ENCODE results near the gene RBMS3.
"Not testable (repeated sequence)": the region's sequence is repeated elsewhere in the genome, so short reads cannot be mapped to it uniquely, and the experiment has no call there.

RBMS3 gene

DNA sequence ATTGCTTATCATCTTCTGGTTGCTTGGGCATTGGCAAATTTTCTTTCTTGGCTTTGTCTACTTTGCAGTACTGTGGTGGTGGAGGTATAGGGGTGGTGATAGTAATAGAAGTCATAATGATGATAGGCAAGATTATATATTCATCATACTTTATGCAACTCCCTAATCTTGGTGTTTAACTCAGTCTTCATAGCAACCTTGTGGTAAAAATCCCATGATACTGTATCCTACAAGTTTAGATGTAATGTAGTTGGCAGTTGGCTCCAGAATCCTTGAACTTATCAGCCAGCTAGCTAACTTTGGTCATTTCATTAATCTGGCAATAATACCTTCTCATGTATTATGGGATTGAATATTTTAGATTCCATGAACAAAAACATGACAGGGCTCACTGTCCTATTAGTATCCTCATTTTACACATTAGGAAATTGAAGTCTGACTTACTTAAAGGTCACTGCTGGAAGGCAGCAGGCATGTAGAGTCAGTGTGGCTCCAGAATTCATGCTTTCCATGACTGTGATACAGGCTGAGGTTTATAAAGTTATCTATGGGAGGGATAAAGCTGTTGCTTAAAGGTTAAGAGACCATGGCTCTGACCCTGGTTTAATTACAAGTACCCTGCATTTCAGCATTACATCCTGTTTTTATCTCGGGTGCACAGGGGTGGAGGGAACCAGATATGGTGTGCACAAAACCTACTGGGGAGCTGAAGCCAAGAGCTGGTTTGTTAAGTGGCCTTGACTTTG is 33.3 kb downstream of the RBMS3 start:
- DNase-seq = no peak

DNA sequence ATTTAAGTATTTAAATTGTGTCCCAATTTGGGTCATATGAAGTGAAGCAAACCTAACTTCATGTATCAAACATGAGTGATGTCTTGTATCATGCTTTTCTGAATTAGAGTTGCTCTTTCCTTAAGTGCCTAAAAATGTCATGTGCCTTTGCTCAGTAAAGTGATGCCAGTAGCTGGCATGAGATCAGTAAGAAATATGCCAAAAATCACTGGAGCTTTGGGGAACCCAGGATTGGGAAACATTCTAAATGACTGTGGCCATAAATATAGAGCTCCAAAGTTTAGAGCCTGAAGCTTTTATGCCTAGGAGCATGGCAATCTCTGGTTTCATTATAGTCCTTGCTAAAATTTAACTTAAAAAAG is 33.8 kb downstream of the RBMS3 start:
- DNase-seq = no peak

DNA sequence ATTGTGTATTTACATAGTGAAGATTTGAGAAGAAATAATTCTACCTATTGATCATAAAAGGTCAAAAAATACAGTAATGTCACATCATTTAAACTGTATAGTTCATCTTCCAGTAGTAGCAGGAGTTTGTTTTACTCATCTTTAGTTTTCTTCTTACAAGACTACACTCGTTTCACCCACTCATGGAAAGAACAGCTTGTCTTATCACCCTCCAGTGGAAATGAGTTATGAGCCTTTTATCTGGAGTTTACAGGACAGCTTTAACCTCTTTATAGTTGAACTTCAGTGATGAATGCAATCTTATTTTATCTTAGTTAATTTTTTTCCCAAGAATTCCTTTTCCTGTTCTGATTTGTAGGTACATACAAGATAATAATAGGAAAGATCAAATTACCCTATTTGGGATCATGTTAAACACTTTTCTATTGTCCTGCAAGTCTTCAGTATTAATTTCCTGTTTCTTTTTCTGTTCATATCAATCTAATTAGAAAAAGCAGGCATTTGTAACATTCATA is 36.8 kb downstream of the RBMS3 start:
- no peak for DNase-seq

DNA sequence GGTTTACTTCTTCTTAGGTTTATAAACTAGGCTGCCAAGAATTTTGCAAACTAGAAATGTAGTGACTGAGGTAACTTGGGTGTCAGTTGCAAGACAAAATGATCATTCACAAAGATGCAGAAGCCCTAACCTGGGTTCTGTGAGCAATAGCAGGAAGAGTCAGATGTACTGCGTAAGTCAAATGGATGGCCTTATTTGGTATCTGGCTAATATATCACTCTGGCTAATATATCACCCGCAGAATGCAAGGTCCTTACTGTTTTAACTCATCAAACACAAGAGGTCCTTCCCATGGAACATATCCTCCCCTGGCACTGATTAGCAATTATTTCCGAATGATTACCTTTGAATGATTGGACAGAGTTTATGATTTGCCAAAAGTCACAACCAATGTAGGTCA is 37.4 kb downstream of the RBMS3 start:
- DNase-seq = no peak

DNA sequence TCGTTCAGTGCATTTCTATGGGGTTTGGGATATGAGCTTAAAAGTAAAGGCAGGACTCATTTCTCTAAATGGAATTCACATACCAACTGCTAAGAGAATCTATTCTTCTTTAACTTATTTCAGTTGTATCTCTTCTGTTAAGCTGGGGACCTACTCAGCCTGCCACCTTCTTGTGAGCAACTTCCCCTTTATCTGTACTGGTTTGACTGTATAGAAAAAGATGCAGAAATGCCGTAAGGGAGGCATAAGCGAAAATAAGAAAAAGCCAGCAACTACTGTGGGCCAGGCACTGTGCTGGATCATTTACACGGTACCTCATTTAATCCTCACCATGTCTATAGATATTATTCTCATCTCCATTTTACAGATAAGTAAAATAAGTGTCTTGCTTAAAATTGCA is 38.4 kb downstream of the RBMS3 start:
- peak; percentile 28 to 38 for DNase-seq

DNA sequence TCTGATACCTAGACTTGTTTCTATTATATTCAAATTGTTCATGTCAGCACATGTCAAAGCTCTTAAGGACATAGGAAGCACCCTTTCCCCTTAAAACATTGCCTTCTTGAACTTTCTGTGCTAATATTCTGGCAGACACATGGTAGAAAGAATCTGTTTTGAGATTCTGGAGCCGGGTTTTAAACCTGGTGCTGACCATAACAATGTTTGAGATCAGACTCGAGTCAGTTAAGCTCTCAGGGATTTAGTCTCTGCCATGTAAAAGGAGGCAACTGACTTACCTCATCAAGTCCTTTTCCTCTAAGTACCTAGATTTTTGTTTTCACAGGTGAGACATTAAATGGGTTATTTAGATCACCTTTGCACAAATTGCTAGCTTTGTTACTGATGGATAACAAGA is 38.9 kb downstream of the RBMS3 start:
- no peak for DNase-seq

DNA sequence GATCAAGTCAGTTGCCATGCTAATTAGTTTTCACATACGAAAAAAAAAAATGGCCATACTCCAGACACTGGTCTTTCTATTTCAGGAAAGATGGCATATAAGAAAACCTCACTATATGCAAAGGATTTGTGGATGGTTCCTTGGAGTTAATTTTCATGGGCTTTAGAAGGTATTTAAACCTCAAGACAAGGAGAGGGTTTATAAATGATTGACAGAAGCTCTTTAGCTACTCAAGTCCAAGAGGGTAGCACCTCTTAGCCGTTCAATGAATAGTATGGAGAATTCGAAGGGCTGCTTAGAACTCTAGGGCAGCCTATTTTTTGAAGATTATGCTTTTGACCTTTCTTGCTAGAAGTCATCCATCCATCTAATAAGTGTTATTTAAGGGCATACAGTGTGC is 41.7 kb downstream of the RBMS3 start:
- no peak for DNase-seq

DNA sequence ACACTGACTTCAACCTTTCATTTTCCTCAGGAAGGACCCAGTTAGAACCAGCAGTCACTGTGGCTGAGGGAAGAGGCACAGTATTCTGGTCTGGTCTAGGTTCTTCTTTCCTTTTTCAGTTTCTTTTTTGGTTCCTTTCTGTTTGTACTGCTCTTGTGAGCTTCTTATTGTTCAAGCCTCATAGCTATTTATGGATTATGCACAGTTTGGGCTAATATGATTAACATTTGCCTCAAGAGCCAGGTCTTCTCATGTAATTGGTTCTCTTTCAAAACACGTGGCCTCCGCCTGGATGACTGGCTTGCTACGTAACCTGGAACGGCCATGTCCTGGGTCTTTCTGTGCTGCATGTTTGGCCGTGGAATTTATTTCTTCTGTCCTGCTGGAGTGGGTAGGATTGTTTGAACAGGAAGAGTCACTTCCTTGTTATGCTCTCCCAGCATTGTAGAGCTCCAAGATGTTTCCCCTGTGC is 43.3 kb downstream of the RBMS3 start:
- peak; percentile 15 to 36 for DNase-seq

DNA sequence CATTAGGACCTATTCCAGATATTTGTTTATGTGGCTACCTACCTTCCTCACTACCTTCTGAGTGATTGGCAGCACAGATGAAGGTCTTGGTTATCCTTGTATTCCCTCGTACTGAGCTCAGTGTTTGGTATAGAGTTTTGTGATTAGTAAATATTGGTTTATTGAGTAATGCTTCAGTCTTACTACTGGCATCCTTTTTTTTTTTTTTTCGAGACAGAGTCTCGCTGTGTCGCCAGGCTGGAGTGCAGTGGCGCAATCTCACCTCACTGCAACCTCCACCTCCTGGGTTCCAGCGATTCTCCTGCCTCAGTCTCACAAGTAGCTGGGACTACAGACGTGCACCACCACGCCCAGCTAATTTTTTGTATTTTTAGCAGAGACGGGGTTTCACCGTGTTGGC is 45.7 kb downstream of the RBMS3 start:
- DNase-seq = not testable (repeated sequence)

DNA sequence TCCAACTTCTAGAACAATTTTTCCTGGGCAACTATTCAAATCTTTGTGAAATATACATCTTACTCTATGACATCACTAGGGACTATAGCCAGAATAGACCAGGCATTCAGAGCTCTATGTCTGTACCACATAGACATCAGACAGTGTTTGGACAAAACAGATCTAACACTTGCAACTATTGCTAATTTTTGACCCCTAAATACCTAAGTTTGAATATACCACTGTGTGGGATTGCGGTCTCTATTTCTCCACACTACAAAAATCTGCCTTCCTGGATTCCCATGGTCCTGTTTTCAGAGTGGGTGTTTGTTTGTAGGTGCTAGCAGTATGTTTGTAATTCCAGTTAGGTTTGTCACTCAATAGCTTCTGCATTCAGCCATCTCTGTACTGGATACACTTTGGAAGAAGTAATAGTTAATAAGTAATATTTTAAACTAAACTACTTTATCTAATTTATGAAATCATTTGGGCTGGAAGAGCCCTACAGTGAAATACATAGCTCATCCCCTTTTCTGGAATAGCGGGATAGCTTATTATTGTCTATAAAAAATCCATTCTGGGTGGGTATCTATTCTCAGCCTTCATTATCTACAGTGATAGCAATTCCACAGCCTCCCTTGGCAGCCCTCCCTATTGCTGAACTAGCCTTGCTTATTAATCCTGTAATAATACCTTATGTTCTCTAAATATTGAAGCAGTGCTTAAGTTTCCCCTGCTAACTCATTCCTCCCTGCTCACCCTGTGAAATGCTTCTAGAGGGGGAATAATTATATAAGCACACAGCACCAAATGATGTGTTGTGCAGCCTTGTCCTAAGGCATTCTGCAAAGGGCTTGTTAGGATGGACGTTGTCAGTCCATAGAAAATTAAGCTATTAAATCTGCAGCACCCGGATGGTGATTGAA is 49.4 kb downstream of the RBMS3 start:
- no peak for DNase-seq

DNA sequence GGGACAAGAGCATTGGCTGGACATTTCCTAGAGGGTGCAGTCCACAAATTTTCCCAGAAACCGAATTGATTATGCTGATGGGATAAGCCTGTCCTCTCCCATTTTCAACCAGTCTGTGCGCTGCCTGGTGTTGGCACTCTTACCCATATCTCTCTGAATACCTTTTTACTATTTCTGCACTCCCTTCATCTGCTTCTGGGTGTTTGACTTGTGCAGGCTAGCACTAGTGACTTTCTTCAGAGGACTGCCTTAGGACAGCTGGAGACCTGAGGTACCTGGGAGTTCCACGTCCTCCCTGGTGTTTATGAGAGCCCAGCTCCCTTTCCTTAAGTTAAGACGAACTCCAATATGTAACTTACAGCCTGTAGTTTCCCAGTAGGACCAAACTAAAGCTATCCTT is 50.2 kb downstream of the RBMS3 start:
- no peak for DNase-seq

DNA sequence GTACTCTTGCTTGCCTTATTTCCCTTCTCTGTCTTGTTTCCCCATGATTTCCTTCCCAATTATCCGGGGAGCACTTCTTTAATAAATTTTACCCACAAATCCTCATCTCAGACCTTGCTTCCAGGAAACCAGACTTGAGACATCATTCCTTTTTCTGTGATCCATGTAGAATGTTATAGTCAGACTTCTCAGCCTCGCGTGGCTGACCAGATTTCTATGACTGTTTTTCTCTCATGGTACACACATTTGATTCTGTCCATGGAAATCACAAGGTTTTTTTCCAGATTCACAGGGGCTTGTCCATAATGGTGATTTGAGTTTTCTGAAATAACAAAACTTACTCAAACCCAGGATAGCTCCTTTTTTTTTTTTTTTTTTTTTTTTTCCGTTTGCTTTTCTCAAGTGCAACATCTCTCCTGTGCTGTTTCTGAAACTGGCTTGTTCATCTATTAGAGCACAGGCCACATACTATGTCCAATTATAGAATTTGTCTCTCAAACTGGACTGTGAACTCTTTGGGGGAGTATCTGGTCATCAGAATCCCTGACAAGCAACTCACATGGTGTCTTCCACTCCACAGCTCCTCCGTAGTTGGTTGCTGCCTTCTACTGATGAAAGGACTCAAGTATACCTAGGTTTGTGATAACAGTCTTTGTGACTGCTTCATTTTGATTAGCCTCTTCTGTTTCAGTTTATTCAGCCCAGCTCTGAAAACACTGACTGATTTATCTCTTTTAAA is 50.8 kb downstream of the RBMS3 start:
- no peak for DNase-seq

DNA sequence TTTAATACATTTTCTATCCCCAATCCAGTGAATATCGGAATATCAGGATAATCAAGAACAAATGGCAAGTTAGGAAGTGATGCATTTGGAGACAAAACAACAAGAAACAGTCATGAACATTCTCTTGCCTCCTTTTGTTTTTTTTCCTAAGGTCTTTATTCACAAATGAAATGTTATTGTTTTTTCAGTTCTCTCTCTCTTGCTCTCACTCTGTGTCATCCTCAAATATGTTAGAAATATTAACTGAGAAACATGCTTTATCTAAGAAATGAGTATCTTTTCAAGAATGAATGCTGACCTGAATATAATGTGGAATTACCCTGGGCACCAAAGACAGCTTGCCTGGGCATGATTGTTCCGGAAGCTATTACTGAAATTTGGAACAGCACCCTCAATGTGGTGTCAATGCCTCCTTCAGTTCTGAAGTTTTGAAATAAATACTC is 51.3 kb downstream of the RBMS3 start:
- DNase-seq = no peak

DNA sequence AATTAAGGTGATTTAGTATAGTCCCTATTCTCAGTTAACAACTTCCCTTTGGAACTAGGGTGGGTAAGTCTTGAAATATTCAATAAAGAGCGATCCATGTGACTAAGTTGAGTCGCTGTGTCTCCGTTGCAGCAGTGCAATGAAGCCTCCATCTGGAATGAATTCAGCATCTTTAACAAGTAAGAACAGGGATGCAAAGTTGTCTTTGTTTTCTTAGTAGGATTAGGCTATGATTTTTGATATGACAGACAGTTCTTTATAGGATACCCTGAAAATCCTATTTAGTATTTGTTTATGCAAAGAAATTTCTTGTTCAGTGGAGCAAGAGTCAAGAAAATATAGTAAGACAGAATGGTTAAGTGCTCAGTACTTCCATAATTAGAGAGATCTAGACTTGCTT is 52.7 kb downstream of the RBMS3 start:
- no peak for DNase-seq

DNA sequence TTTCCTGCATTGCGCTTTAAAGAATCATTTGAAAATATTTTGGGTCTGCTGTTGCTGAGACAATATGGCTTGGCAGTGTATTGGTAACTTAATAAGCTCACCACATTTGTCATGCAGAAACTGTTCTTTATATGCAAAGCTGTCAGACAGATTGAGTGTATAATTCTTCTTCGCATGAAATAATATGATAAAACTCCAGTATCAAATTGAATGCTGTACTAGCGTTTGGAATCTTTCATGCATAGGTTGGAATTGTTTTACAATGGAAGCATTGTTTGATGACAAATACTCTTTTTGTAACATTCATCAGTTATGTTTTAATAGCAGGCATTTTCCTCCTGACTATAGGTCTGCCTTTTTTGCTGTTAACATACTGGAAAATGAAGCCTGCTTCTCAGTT is 53.8 kb downstream of the RBMS3 start:
- DNase-seq = no peak

DNA sequence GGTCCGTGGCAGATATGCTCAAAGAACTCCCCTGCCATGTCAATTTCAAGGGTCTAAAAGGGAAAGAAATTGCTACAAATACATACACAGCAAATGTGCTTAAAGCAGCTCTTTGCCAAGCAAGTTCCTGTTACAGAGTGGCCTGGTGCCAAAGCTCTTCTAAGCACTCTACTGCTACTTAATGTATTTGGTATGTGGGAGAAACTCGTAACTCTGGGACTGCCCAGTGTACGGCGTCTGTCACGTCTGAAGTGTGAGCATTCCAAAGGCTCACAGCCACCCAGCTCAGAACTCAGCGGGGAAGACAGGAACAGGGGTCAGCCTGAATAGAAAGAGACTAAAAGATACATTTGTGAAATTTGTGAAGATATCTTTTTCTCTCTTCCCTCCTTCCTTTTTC is 54.6 kb downstream of the RBMS3 start:
- peak; percentile 47 to 49 for DNase-seq

DNA sequence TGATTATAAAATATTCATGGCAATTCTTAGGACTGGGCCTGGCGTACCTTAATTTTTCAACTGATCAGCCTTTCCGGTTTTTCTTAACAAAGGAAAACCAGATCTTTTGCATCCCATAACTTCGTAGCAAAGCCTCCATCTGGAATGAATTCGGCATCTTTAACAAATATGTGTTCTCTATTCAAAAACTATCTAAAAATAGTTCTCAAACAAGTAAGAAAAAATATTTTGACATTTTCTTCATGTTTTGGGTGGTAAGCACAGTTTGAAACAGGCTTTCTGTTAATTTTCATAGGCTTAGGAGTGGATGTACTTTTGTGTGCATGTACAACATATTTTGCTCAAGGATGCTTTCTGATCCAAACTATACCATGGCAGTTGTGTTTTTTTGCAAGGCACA is 55.1 kb downstream of the RBMS3 start:
- no peak for DNase-seq

DNA sequence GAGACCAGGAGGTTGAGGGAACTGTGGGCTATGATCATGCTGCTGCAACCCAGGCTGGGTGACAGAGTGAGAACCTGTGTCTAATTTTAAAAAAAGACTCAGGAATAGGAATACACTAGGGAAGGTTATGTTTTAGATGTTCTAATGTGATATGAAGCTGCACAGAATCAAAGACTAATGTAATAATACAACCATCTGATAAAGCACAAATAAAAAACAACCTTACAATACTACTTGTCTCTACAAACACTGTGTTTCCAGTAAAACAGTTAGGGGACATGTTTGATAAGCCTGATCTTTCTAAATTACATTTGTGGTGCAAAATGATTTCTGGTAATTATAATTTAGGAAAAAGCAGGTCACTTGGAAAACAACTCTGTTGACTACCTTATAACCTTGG is 56.7 kb downstream of the RBMS3 start:
- no peak for DNase-seq

DNA sequence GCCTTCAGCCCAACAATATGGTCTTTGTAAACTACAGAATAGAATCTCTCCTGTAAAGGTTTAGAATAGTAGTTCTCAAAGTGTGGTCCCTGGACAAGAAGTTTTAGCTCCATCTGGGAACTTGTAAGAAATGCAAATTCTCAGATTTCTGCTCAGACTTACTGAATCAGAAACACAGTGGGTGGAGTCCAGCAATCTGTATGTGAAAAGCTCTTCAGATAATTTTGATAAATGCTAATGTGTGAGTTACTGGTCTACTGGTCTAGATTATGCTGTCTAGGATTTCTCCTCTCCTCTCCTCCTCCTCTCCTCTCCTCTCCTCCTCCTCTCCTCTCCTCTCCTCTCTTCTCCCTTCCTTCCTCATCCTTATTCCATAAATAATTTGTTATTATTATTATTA is 57.5 kb downstream of the RBMS3 start:
- no peak for DNase-seq

DNA sequence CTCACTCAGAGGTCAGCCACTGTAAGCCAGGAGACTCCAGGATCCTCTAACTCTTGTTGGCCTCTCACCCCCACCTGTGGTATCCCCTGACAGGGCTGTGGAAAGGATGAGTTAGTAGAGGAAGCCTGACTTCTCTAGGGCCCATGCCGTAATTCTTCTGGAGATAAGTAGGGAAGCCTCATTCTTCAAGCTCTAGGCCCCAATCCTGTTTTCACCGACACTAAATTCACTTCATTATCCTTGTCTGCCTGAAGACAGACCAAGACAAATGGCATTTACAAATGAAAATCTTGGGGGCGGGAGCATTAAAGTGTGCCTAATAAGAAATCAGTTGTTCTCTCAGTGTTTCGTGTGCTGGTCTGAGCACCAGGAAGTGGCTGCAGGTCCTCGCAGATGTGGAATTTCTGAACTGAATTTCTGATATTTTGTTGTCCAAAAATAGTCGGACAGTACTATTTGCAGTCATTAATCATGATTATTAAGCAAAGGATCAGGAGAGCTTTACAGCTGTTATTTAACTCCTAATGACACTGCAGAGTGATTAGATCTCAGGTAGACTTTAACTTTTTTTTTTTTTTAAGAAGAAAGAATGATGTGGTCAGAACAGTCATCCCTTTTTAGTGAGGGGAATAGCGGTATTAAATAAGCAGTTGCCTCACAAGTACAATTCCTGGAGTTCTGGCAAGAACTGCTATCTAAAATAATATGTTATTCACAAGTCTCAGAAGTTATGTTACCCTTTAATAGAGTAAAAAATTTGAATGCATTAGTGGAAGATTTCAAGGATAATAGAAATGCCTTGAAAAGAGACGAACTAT is 58.4 kb downstream of the RBMS3 start:
- DNase-seq = no peak

DNA sequence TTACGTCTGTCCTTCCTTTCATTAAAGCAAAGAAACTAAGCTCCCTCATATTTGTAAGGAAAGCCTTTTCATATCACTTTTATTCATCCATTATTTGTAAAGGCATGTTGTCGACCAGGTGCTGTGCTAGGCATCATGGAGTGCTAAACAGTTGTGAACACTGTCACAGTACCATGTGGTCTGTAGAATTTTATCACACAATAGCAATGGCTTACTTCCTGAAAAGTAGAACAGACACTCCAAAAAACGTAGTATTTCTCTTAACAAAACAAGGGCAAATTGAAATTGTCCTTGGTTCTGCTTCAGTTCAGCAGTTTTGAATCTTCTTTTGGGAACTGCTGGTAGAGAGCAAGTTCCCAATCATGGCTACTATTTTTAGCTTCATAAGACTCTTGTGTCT is 63.3 kb downstream of the RBMS3 start:
- no peak for DNase-seq

DNA sequence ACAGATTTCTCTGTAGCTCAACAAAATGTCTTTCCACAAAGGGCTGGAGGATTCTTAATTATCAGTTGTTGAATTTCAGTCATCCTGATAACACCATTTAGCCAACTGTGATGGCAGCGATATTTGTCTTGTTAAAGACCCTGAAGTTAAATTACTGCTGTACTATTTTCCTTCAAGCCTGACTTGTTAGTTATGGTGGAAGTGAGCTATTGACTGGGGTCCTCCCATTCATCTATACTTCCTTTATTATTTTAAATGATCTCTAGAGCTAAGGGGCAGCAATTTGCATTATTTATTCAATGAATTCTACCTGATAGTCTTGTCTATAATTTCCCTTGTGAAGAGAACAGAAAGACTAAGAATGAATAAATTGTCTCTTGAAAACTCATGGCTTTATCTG is 64.1 kb downstream of the RBMS3 start:
- no peak for DNase-seq

All from Kasumi-1 (cell line).